HepG2 (cell line): Measurements from ENCODE around the gene OSBPL1A. TPM values are rescaled to one million over a fixed set of nuclear protein-coding genes. Genes with fewer than 3 reads are reported as not detected.

Experiments
- ATAC-seq: fragments of 200-7000 bp; cut with Tn5 transposase; 3 replicates; pipeline ENCODE4 v1.9.1; 2020; ENCODE audit warnings: mild to moderate bottlenecking, moderate library complexity
- BruUV-seq: library from RNA; stranded (reverse); fragments of 400-500 nt; replicated peaks from 2 replicates; lab custom pipeline; 2021; lab: Mats Ljungman, UMichigan
- CTCF ChIA-PET: fragments of 300-600 bp; formaldehyde crosslinking; extraction: SDS; loops from one replicate; lab custom pipeline; 2021; ENCODE audit warnings: low total read pairs, inconsistent platforms, low intra/inter-chr PET ratio; lab: Yijun Ruan, JAX
- POLR2A ChIA-PET: fragments of 350-600 bp; sonication (Branson Sonifier 250); formaldehyde crosslinking; loops from one replicate; lab custom pipeline; 2020; ENCODE audit warnings: antibody characterized with exemption, inconsistent platforms; lab: Yijun Ruan, JAX
- DNase-seq: peaks from one replicate; pipeline ENCODE4 v3.0.0-alpha.2; 2015; ENCODE audit warnings: low spot score
- FAIRE-seq: peaks from 3 replicates; lab custom pipeline; 2011; peaks lifted over from hg19 to GRCh38; lab: Jason Lieb, UNC
- H2AFZ ChIP-seq: one replicate; pipeline ENCODE4 v1.6.1; 2011; ENCODE audit warnings: low read length, inconsistent platforms
- H3K27ac ChIP-seq: fragments of 300-600 bp; 3 replicates; pipeline ENCODE4 v1.8.0; 2011; ENCODE audit warnings: mixed run types, mild to moderate bottlenecking, mixed read lengths, low read length, inconsistent platforms; ENCODE audit not compliant: insufficient read depth; ENCODE audit errors: extremely low read length
- H3K27me3 ChIP-seq, 2 experiments: fragments of 200-600 bp in 1 of 2; 2 replicates in 1 of 2; 3 replicates in 1 of 2; pipeline versions ENCODE4 v1.6.0 to v1.8.0; 2011; ENCODE audit warnings: low read length in 2 of 2, mild to moderate bottlenecking in 2 of 2, moderate library complexity in 2 of 2, inconsistent platforms in 1 of 2; ENCODE audit not compliant: insufficient read depth in 2 of 2, control insufficient read depth in 1 of 2
- H3K36me3 ChIP-seq, 2 experiments: fragments of 200-600 bp in 1 of 2; replicated peaks in 1 of 2; 2 replicates in 1 of 2; 3 replicates in 1 of 2; pipeline versions ENCODE4 v1.5.1 to v1.8.0; 2011; ENCODE audit warnings: low read length in 2 of 2, inconsistent platforms in 1 of 2; ENCODE audit not compliant: insufficient read depth in 2 of 2, control insufficient read depth in 1 of 2
- H3K4me1 ChIP-seq: 2 replicates; pipeline ENCODE4 v1.5.1; 2012; ENCODE audit warnings: low read length, inconsistent platforms; ENCODE audit not compliant: insufficient read depth
- H3K4me2 ChIP-seq: 2 replicates; pipeline ENCODE4 v1.6.0; 2011; ENCODE audit warnings: low read depth, low read length, inconsistent platforms
- H3K4me3 ChIP-seq, 3 experiments: fragments of 200-600 bp in 1 of 3; sonication (generic), shearing (Covaris generic) in 1 of 3; replicated peaks in 1 of 3; 2 replicates each; pipeline ENCODE4 v1.5.1; 2011 to 2016; ENCODE audit warnings: low read length in 3 of 3, inconsistent platforms in 2 of 3, low read depth in 2 of 3, mild to moderate bottlenecking in 2 of 3, control low read depth in 1 of 3, mixed read lengths in 1 of 3; ENCODE audit not compliant: insufficient read depth in 1 of 3
- H3K79me2 ChIP-seq: one replicate; pipeline ENCODE4 v1.6.1; 2011; ENCODE audit warnings: low read length, inconsistent platforms; ENCODE audit not compliant: insufficient read depth
- H3K9ac ChIP-seq: 2 replicates; pipeline ENCODE4 v1.6.0; 2011; ENCODE audit warnings: mild to moderate bottlenecking, low read depth, low read length, inconsistent platforms; ENCODE audit not compliant: insufficient read depth
- H3K9me3 ChIP-seq: 2 replicates; pipeline ENCODE4 v1.5.1; 2012; ENCODE audit warnings: mild to moderate bottlenecking, low read length
- H4K20me1 ChIP-seq: 2 replicates; pipeline ENCODE4 v1.6.0; 2011; ENCODE audit warnings: inconsistent platforms, mild to moderate bottlenecking, low read length, moderate library complexity; ENCODE audit not compliant: insufficient read depth
- HDAC2 ChIP-seq: sonication (generic); formaldehyde crosslinking; IDR thresholded peaks from 2 replicates; pipeline ENCODE4 v1.4.0; 2020; ENCODE audit warnings: missing genetic modification reagents
- MEIS2 ChIP-seq: sonication (generic); formaldehyde crosslinking; IDR thresholded peaks from 2 replicates; pipeline ENCODE4 v1.9.0; 2021; ENCODE audit warnings: mild to moderate bottlenecking, missing genetic modification reagents
- SKI ChIP-seq: fragments of 450-650 bp; IDR thresholded peaks from one replicate; pipeline ENCODE4 v1.6.1; 2018; ENCODE audit warnings: mild to moderate bottlenecking; ENCODE audit not compliant: partially characterized antibody
- SMAD3 ChIP-seq: sonication (generic); formaldehyde crosslinking; IDR thresholded peaks from 2 replicates; pipeline ENCODE4 v1.4.0; 2020; ENCODE audit warnings: missing genetic modification reagents
- SOX5 ChIP-seq: IDR thresholded peaks from 2 replicates; pipeline ENCODE4 v1.6.1; 2016; ENCODE audit warnings: borderline replicate concordance
- ZNF260 ChIP-seq: sonication (generic); formaldehyde crosslinking; IDR thresholded peaks from 2 replicates; pipeline ENCODE4 v1.4.0; 2020; ENCODE audit warnings: missing genetic modification reagents, low read depth, mild to moderate bottlenecking, borderline replicate concordance
- ZNF782 ChIP-seq: sonication (generic); formaldehyde crosslinking; IDR thresholded peaks from 2 replicates; pipeline ENCODE4 v1.4.0; 2020; ENCODE audit warnings: missing genetic modification reagents, mild to moderate bottlenecking, borderline replicate concordance
- WGBS: methylation state at CpG from one replicate; pipeline ENCODE4 v1.1.6; 2017; ENCODE audit warnings: low lambda C conversion rate; 5-methylcytosine and 5-hydroxymethylcytosine counted together
- in situ Hi-C: cut with HindIII; loops from 2 replicates; pipeline ENCODE4 v1.10.0; 2017; ENCODE audit warnings: low pct_unique_long_range_greater_than_20kb; ENCODE audit not compliant: extremely low pct_ligation_motif_present
- intact Hi-C: fragments of 100-400 bp; cut with micrococcal nuclease; formaldehyde crosslinking; loops from one replicate; pipeline ENCODE4 v1.10.0; 2022; ENCODE audit not compliant: unreplicated experiment
- polyA plus RNA-seq, 8 experiments: library from polyadenylated mRNA; depleted of rRNA in 3 of 8; stranded (reverse) in 7 of 8; unstranded in 1 of 8; fragments of >200 nt; fragmentation: Illumina TruSeq in 4 of 8; extraction: Trizol in 4 of 8; gene quantifications; 2 replicates each; pipeline versions ENCODE4 v1.2.1 to v1.2.3, GENCODE V29; 2011 to 2016; ENCODE audit warnings: low read depth in 4 of 8, missing spikeins in 1 of 8, mixed read lengths in 1 of 8; ENCODE audit not compliant: insufficient read depth in 1 of 8
- total RNA-seq, 5 experiments: library from RNA; depleted of rRNA; stranded (reverse); fragments of >200 nt; fragmentation: Illumina TruSeq; extraction: Trizol; gene quantifications; 2 replicates each; pipeline ENCODE4 v1.2.3, GENCODE V29; 2016; ENCODE audit warnings: low read depth in 1 of 5

Gene OSBPL1A
- total and polyA plus RNA-seq, 2 of the 13 experiments (the other 11 are each of a cell fraction or from before 2014, with no cell fraction given), result 0.02 TPM; not detected in 1

GRCh38 chr18:24346254-24346653, 51.4 kb downstream of the OSBPL1A start:
- in situ Hi-C loops (no loop called here), intact Hi-C loops (no loop called here)
- no peaks in the 10 kb centered on the region for H4K20me1 ChIP-seq
- no peak overlapping the region for H3K27ac ChIP-seq
- no peaks in the 10 kb centered on the region for H3K4me1 ChIP-seq
- no peak overlapping the region for H3K9ac ChIP-seq
- no peaks in the 10 kb centered on the region; a peak in 1 of 5 replicates for H3K27me3 ChIP-seq
- no peaks in the 10 kb centered on the region for H3K9me3 ChIP-seq
- DNase-seq, result no peak
- TF ChIP-seq SMAD3 (CRISPR knock-in tag) (no peak), SKI (no peak), ZNF260 (CRISPR knock-in tag) (no peak), HDAC2 (CRISPR knock-in tag) (no peak), MEIS2 (CRISPR knock-in tag) (no peak)
- no peaks in the 10 kb centered on the region for H3K36me3 ChIP-seq
- no peak for ATAC-seq
- no peak overlapping the region for H3K4me2 ChIP-seq
- H3K79me2 ChIP-seq, result no peaks in the 10 kb centered on the region
- no TSS peak for BruUV-seq
- FAIRE-seq, result no peak
- ChIA-PET CTCF (no interaction called here), POLR2A (no interaction called here)
- no peak overlapping the region for H3K4me3 ChIP-seq
- H2AFZ ChIP-seq, result no peak overlapping the region

- ATAC-seq (no peak), FAIRE-seq (no peak), DNase-seq (no peak)
- intact Hi-C loops (no loop called here), in situ Hi-C loops (no loop called here)
- Histone ChIP-seq H3K9ac (no peak overlapping the region), H3K27ac (no peak overlapping the region), H3K36me3 (no peaks in the 10 kb centered on the region), H4K20me1 (no peaks in the 10 kb centered on the region), H3K9me3 (no peaks in the 10 kb centered on the region), H3K4me3 (no peak overlapping the region), H3K79me2 (no peaks in the 10 kb centered on the region), H3K4me1 (no peaks in the 10 kb centered on the region), H2AFZ (no peak overlapping the region), H3K27me3 (no peaks in the 10 kb centered on the region; a peak in 1 of 5 replicates), H3K4me2 (no peak overlapping the region)
- 35% methylated on average over 6 of the region's 6 CpGs for WGBS
- TF ChIP-seq ZNF782 (CRISPR knock-in tag) (no peak), SOX5 (CRISPR knock-in tag) (no peak)
- CTCF ChIA-PET, result no interaction called here
- no TSS peak for BruUV-seq
- POLR2A ChIA-PET, result no interaction called here
Observed at GRCh38 chr18:24344509-24344908, 53.1 kb downstream of the OSBPL1A start.
